PFSK-1 (cell line): ENCODE results near the gene BAZ1B.

Experiments used
- FOXP2 ChIP-seq: optimal IDR thresholded peaks from 2 replicates; pipeline ENCODE3; 2011; ENCODE audit warnings: borderline replicate concordance, control low read depth, inconsistent platforms; ENCODE audit not compliant: insufficient read depth; ENCODE audit errors: extremely low read length, extremely low read depth
- POLR2AphosphoS5 ChIP-seq: IDR thresholded peaks from 2 replicates; pipeline ENCODE4 v1.6.1; 2012; ENCODE audit warnings: low read depth, mild to moderate bottlenecking, control low read depth, low read length, moderate library complexity
- REST ChIP-seq, 2 experiments: IDR thresholded peaks; 2 replicates each; pipeline versions ENCODE4 v1.6.1 to v1.8.0; 2011 to 2012; ENCODE audit warnings: low read depth in 2 of 2, low read length in 2 of 2, control low read depth in 1 of 2, inconsistent platforms in 1 of 2, mild to moderate bottlenecking in 1 of 2, moderate library complexity in 1 of 2; ENCODE audit not compliant: insufficient read depth in 1 of 2
- SIN3A ChIP-seq: IDR thresholded peaks from 2 replicates; pipeline ENCODE4 v1.6.1; 2012; ENCODE audit warnings: mild to moderate bottlenecking, low read length, moderate library complexity, borderline replicate concordance; ENCODE audit not compliant: insufficient read depth
- TAF1 ChIP-seq: IDR thresholded peaks from 2 replicates; pipeline ENCODE4 v1.6.1; 2012; ENCODE audit warnings: low read length, control low read depth, borderline replicate concordance; ENCODE audit not compliant: insufficient read depth

BAZ1B gene

GRCh38 chr7:73448609-73449008, 73.5 kb downstream of the BAZ1B start:
- TF ChIP-seq REST (IDR thresholded peaks at IDR 0.05; ENCODE audit: insufficient read depth in 1 of 2, low read depth in 2 of 2, low read length in 2 of 2) = no peak
- no peak for TF ChIP-seq TAF1
- TF ChIP-seq FOXP2 = no peak
- TF ChIP-seq POLR2AphosphoS5 = no peak
- TF ChIP-seq SIN3A = no peak

- no peak for TF ChIP-seq POLR2AphosphoS5
- no peak for TF ChIP-seq SIN3A
- TF ChIP-seq REST (IDR thresholded peaks at IDR 0.05; ENCODE audit: insufficient read depth in 1 of 2, low read depth in 2 of 2, low read length in 2 of 2) = no peak
- no peak for TF ChIP-seq TAF1
- TF ChIP-seq FOXP2 = no peak
Measured at GRCh38 chr7:73447121-73447733, 74.9 kb downstream of the BAZ1B start.

GRCh38 chr7:73446682-73447081, 75.4 kb downstream of the BAZ1B start:
- TF ChIP-seq FOXP2 = no peak
- no peak for TF ChIP-seq POLR2AphosphoS5
- TF ChIP-seq SIN3A = no peak
- TF ChIP-seq REST (IDR thresholded peaks at IDR 0.05; ENCODE audit: insufficient read depth in 1 of 2, low read depth in 2 of 2, low read length in 2 of 2) = no peak
- no peak for TF ChIP-seq TAF1

GRCh38 chr7:73443548-73444255, 78.4 kb downstream of the BAZ1B start:
- TF ChIP-seq FOXP2 (no peak), REST (IDR thresholded peaks at IDR 0.05; ENCODE audit: insufficient read depth in 1 of 2, low read depth in 2 of 2, low read length in 2 of 2) (no peak), SIN3A (no peak), TAF1 (no peak), POLR2AphosphoS5 (no peak)
